ENCODE results near the gene ZBTB7A.

DNA sequence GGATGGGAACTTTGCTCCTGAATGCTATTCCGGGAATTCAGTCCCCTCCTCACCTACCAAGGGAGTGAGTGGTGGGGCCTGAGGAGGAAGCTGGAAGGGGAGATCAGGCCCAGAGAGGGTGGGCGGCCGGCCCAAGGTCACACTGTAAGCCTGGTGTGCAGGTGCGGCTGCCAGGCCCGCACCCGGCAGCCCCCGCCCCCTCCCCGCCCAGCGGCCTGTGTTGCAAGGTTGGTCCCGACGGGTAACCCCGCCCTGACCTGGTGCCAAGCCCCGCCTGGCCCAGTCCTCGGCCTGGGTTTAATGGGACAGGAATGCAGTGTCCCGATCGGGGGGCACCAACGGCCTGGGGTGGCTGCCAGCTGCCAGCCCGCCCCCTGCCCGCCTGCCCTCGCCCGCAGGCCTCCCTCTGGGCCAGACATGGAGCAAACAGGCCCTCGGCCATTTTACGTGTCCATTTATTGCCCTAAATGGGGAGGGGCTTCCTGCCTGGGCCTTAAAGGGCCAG lies 5.5 kb downstream of the ZBTB7A start:
- TF ChIP-seq GATA2 (IDR thresholded peaks at IDR 0.05; ENCODE audit: low read depth, low read length) (no peak), GATA3 (IDR thresholded peaks at IDR 0.05; ENCODE audit: low read depth, low read length) (no peak)

All from SH-SY5Y (cell line).